ENCODE results near the gene SAT1. TPM values are rescaled to one million over a fixed set of nuclear protein-coding genes. Genes with fewer than 3 reads are reported as not detected.
A peak's percentile ranks its signal among the peaks of the same experiment; 100 is the strongest.

The SAT1 gene
- total RNA-seq, 1 donor from 2014 or later, result 130 TPM

GRCh38 chrX:23797371-23798128 is 14.6 kb downstream of the SAT1 start:
- intact Hi-C loops (cut with DNase I), result no loop called here
- no peak for ATAC-seq
- DNase-seq (ENCODE audit: missing footprints), result no peak

- DNase-seq (ENCODE audit: missing footprints), result no peak
- peak; percentile 30 for ATAC-seq
- intact Hi-C loops (cut with DNase I), result loop anchor here (5.0 kb wide), 1 partner anchor 53 kb away; no protein-coding TSS in a partner anchor
Measured at GRCh38 chrX:23799469-23800065, 16.6 kb downstream of the SAT1 start.

- ATAC-seq (no peak), DNase-seq (ENCODE audit: missing footprints) (no peak)
- intact Hi-C loops (cut with DNase I), result loop anchor here (5.0 kb wide), 1 partner anchor 50 kb away; no protein-coding TSS in a partner anchor
Measured at GRCh38 chrX:23802431-23802830, 19.5 kb downstream of the SAT1 start.

GRCh38 chrX:23803931-23804381 is 21.0 kb downstream of the SAT1 start:
- intact Hi-C loops (cut with DNase I), result loop anchor here (5.0 kb wide), 1 partner anchor 48 kb away; no protein-coding TSS in a partner anchor
- peak; percentile 86 for ATAC-seq
- DNase-seq (ENCODE audit: missing footprints), result no peak

GRCh38 chrX:23804578-23804977 is 21.6 kb downstream of the SAT1 start:
- DNase-seq (ENCODE audit: missing footprints) (no peak), ATAC-seq (no peak)
- intact Hi-C loops (cut with DNase I), result loop anchor here (5.0 kb wide), 1 partner anchor 48 kb away; no protein-coding TSS in a partner anchor

GRCh38 chrX:23805389-23805788 is 22.4 kb downstream of the SAT1 start:
- intact Hi-C loops (cut with DNase I), result no loop called here
- no peak for DNase-seq (ENCODE audit: missing footprints)
- ATAC-seq, result no peak

GRCh38 chrX:23810279-23810678 is 27.3 kb downstream of the SAT1 start:
- intact Hi-C loops (cut with DNase I), result no loop called here
- ATAC-seq (no peak), DNase-seq (ENCODE audit: missing footprints) (no peak)

GRCh38 chrX:23811108-23811651 is 28.2 kb downstream of the SAT1 start:
- DNase-seq (ENCODE audit: missing footprints) (no peak), ATAC-seq (no peak)
- intact Hi-C loops (cut with DNase I), result no loop called here

- DNase-seq (ENCODE audit: missing footprints) (no peak), ATAC-seq (no peak)
- intact Hi-C loops (cut with DNase I), result no loop called here
Measured at GRCh38 chrX:23811656-23812055, 28.7 kb downstream of the SAT1 start.

GRCh38 chrX:23813808-23814207 is 30.8 kb downstream of the SAT1 start:
- DNase-seq (ENCODE audit: missing footprints) (no peak), ATAC-seq (no peak)
- intact Hi-C loops (cut with DNase I), result no loop called here

- ATAC-seq, result no peak
- intact Hi-C loops (cut with DNase I), result no loop called here
- DNase-seq (ENCODE audit: missing footprints), result no peak
Measured at GRCh38 chrX:23815376-23815775, 32.4 kb downstream of the SAT1 start.

- intact Hi-C loops (cut with DNase I), result no loop called here
- DNase-seq (ENCODE audit: missing footprints), result no peak
- ATAC-seq, result no peak
Measured at GRCh38 chrX:23816179-23816578, 33.2 kb downstream of the SAT1 start.

- DNase-seq (ENCODE audit: missing footprints) (no peak), ATAC-seq (no peak)
- intact Hi-C loops (cut with DNase I), result no loop called here
Measured at GRCh38 chrX:23817979-23818336, 35.0 kb downstream of the SAT1 start.

GRCh38 chrX:23819385-23820234 is 36.6 kb downstream of the SAT1 start:
- DNase-seq (ENCODE audit: missing footprints) (no peak), ATAC-seq (no peak)
- intact Hi-C loops (cut with DNase I), result no loop called here

- intact Hi-C loops (cut with DNase I), result no loop called here
- ATAC-seq (no peak), DNase-seq (ENCODE audit: missing footprints) (no peak)
Measured at GRCh38 chrX:23820235-23820782, 37.3 kb downstream of the SAT1 start.

GRCh38 chrX:23821847-23822246 is 38.9 kb downstream of the SAT1 start:
- intact Hi-C loops (cut with DNase I), result no loop called here
- no peak for ATAC-seq
- DNase-seq (ENCODE audit: missing footprints), result no peak

GRCh38 chrX:23822397-23822796 is 39.4 kb downstream of the SAT1 start:
- ATAC-seq (no peak), DNase-seq (ENCODE audit: missing footprints) (no peak)
- intact Hi-C loops (cut with DNase I), result no loop called here

GRCh38 chrX:23822841-23823240 is 39.9 kb downstream of the SAT1 start:
- DNase-seq (ENCODE audit: missing footprints), result no peak
- intact Hi-C loops (cut with DNase I), result no loop called here
- no peak for ATAC-seq

- no peak for DNase-seq (ENCODE audit: missing footprints)
- ATAC-seq, result no peak
- intact Hi-C loops (cut with DNase I), result no loop called here
Measured at GRCh38 chrX:23825675-23826074, 42.7 kb downstream of the SAT1 start.
